NCI-H146 treated with DMSO at 0.1 percent for 48 hours (cell line): ENCODE data around the gene RSPRY1.

Experiments
- DNase-seq: peaks from one replicate; lab custom pipeline; 2025; ENCODE audit not compliant: unreplicated experiment; lab: John Stamatoyannopoulos, UW

RSPRY1 gene

DNA sequence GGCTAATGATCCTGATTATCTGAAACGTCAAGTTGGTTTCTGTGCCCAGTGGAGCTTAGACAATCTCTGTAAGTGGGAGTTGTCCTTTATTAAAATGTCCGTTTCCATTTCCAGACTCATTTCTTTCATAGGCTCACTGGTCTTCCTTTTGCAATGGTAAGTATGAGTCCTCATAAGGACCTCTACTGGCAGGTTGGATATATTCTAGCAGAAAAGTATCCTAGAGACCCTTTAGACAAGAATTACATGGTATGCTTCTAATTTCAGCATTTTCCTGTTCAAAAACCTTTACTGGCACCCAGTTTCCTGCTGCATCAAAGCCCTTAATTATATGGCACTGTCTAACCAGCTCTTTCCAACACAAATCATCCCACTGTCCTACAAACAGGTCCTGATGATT, 30.8 kb downstream of the RSPRY1 start:
- no peak for DNase-seq

DNA sequence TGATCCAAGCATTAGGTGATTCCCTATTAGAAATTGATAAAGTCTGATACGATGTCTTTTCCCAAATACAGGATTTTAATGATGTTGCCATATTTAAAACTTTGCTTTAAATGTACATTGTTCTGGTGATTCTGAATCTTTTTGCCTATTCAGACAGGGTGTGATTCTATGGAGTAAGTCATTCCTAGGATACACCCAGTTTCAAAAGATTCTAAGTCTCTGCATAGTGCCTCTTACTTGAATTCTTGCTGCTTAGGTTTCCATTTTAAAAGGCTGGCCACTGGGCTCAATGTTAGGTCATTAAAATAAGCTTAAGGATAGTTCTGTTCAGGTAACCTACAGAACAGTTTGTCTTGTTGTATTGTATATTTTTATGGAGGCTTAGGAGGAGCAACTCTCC, 36.9 kb downstream of the RSPRY1 start:
- no peak for DNase-seq

DNA sequence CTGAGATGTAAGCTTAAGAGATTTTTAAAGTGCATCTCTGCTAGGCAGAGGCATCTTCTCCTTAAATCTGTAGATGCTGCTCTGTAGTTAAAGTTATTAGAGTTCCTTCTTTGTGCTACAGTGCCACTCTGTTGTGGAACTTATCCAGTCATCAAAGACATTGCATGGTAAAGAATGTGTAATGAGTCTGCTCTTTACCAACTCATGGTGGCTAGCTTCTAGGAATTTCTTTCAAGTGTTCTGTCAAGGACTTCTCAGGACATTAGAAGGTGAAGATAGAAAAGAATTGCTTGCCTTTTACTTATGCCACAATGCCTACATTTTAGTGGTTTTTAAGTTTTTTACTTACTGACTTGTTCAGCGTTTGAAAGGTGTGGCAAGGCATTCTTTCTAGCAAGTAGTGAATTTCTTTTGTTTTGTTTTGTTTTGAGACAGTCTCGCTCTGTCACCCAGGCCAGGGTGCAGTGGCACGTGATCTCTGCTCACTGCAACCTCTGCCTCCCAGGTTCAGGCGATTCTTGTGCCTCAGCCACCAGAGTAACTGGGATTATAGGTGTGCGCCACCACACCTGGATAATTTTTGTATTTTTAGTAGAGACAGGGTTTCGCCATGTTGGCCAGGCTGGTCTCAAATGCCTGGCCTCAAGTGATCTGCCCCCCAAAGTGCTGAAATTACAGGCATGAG, 38.7 kb downstream of the RSPRY1 start:
- no peak for DNase-seq

DNA sequence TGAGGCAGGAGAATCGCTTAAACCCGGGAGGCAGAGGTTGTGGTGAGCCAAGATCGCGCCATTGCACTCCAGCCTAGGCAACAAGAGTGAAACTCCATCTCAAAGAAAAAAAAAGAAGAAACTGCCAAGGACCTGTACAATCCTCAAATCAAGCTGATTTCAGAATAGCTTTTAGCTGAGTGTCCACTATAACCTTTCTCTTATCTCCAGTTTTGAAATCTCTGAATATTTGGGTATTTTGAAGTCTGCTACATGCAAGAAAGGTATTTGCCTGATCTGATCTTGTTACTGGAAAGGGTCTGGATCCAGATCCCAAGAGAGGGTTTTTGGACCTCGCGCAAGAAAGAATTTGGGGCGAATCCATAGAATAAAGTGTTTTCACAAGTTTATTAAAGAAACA, 39.8 kb downstream of the RSPRY1 start:
- no peak for DNase-seq

DNA sequence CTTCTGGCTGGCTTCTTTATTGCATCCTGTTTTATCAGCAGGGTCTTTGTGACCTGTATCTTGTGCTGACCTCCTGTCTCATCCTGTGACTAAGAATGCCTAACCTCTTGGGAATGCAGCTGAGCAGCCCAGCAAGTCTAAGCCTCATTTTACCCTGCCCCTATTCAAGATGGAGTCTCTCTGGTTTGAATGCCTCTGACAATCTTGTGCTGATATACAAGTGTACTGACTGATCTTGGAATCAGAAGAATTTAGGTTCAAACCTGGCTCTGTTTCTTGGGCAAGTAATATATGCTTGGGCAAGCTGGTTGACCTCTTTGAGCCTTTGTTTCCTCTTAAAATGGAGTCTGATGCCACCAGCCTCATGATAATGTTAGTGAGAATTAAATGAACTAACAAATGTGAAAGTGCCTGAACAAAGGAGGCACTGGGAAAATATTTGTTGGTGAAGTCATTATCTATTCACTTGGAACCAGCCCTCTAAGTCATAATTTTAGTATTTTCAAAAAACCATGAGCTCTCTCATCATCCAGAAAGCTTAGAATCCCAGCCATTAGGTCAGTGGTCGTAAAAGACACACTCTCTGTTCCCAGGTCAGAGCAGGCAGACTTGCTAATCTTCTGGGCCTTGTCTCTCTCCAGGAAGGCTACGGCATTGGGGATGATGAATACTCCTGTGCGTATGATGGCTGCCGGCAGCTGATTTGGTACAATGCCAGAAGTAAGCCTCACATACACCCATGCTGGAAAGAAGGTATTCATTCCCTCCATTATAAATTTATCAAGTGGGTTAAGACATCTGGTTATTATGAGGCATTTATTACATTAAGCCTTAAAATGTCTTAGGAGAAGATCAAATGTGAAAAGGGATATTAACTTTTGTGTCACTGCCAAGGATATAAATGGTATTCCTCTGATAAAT, 40.8 kb downstream of the RSPRY1 start:
- DNase-seq = no peak

DNA sequence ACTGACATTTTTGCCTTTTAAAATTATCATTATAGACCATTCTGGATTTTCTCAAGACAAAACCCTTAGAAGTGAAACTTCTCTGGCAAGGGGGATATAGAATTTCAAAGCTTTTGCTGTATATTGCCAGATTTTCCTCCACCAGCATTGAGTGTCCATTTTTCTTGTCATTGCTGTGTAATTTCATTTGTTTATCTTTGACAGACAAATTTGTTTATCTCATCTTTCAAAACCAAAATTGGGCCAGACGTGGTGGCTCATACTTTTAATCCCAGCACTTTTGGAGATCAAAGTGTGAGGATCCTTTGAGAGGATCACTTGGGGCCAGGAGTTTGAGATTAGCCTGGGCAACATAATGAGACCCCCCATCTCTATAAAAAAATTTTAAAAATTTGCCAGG, 43.0 kb downstream of the RSPRY1 start:
- DNase-seq = no peak

DNA sequence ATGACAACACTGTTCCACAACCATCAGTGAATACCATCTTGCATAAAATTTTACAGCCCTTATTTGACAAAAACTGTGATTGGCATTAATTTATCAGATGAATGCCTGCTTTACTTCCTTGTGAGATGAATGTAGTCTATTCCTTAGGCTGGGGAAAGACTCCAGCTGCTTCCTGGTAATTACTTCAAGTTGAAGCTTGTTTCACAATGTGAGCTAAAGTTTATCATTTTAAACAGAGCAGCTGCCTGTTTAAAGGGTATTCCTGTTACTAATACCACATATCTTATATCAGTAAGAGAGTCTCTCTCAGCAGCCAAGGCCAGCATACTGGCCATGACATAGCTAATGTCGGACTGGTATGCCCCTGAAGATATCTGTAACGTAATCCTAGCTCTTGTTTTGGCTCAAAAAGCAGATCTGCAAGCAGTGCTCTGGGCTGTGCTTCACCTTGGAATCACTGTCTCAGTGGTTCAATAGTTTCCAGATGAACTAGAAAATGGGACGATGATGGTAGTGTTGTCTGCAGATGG, 45.8 kb downstream of the RSPRY1 start:
- DNase-seq = no peak

DNA sequence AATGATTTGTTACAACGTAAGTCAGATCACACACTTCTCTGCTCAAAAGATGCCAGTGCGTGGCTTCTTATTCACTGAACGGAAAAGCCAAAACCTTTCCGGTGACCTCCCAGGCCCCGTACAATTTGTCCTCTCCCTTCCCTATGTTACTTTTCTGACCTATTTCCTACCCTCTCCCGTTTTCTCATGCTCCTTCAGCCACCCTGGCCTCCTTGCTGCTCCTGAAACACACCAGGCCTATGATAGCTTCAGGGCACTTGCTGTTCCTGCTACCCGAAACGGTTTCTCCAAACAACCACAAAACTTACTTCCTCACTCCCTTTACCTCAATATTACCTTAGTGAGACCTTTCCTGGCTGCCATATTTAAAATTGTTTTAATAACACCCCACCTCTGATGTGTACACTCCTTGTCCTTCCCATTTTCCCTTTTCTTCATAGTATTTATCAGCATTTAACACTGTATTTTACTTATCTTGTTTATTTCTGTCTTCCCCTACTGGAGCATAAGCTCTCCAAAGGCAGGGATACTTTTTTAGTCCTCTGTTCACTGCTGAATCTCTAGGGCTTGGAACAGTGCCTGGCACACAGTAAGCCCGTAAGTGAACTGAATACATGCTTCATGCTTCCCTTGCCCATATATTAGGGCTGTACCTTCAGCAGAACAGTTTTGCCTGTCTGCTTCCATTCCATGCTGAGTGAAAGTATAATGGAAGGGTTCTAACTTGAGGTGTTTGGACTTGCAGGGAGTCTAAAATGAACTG, 48.0 kb downstream of the RSPRY1 start:
- no peak for DNase-seq

DNA sequence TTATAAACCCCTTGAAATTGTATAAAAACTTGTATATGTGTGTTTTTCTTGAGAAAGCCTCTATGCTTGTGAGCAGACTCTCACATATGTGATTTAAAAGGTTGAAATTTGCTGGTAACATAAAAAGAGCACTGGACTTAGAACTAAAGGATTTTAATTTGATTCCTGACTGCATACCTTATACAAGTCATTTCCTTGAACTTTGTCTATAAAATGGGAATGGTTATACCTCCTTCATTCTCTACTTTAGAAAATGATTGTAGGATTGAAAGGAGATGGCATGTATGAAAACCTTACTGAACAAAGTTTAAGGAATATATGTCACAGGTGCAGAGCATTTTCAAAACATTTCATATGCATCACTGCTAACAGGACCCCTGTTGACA, 48.6 kb downstream of the RSPRY1 start:
- no peak for DNase-seq

DNA sequence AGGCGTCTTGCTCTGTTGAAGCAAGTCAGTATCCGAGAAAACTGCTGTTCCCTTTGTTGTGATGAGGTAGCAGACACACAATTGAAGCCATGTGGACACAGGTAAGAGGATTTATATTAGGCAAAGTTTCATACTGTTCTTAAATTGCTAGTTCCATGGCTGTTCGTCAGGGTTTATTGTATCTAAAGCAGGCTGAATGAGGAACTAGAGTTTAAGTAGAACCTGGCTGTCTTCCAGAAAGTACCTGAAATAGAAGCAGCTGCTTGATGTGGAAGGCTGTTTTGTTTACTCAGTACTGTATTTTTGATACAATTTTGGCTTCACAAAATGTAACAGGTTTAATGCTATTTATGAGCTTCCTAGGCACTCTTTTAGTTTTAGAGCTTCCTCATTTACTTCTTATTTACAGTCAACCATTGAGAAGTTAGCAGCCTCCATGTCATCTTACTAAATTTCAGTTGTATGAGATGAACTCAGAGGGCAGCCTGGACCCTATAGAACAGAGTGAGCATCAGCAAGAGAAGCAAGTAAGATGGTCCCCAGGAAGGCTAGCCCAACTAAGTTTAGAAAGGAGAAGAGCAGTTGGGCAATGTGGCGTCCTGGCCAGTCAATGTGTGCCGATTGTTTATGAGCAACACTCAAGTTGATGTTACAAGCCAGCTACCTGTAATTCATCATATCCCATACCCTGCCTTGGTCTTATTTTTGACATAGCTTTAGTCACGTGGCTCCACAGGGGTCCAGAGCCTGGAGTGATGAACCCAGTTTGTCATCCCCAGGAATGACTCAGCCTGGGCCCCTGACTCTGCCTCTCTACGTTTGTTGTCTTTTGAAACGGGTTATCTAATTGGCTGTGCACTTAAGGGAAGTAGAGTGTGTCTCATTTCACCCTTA, 49.2 kb downstream of the RSPRY1 start:
- DNase-seq = no peak

DNA sequence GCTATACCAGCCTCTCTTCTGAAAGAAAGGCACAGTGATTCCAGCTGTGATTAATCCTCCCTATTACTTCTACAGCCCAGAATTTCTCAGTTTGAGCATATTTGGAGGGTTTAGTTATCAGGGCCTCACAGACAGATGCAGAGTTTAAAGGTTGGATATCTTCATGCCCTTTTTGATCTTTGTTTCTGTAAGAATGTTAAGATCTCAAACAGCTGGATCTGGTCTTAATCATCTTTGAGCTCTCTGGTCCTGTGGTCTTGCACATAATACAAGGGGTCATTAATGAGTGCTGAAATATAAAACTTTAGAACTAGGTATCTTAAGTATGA, 49.9 kb downstream of the RSPRY1 start:
- no peak for DNase-seq

DNA sequence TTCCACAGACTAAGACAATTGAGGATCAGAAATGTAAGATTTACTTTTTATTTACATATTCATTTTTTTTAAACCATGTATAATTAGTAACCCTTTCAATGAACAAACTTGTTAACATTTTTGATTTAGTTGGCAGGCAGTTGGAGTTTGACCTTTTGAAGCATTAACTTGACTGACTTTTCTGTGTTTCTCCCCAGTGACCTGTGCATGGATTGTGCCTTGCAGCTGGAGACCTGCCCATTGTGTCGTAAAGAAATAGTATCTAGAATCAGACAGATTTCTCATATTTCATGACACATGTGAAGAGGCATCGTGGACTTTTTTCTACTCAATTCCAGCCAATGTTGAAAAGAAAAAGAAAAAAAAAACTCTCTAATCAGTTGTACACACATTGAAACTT, 52.6 kb downstream of the RSPRY1 start:
- no peak for DNase-seq

DNA sequence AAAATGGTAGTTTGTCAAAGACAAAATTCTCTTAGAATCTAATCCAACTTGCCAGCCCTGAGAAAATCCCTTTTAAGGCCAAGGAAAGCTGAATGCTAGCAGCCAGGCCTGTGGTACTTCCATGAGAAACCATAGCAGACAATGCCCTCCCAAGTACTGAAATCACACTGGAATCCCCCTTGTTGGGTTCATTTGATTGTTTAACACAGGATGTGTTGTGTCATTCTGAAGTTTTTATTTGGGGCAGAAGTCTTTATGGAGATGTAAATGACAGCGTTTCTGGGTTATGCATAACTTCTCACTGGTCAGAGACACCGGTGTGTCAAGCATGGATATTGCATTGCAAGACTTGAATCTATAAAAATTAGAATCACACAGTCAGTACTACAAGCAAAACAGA, 53.0 kb downstream of the RSPRY1 start:
- no peak for DNase-seq

DNA sequence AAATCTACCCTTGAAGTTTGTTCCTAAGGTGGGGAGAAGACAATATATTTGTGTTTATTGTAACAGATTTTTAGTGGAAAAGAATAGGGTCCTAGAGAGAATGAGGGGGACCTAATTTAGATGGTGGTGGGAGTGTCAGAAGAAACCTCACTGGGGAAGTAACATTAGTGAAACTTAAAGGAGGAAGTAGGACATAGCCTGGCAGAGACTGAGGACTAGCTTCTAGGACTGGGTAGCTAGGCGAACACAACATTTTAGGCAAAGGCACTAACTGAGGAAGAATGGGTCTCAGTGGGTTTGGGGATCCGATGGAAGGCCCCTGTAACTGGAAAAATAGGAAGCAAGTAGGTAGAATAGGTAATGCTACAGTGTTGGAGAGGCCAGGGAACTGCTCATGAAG, 54.7 kb downstream of the RSPRY1 start:
- no peak for DNase-seq

DNA sequence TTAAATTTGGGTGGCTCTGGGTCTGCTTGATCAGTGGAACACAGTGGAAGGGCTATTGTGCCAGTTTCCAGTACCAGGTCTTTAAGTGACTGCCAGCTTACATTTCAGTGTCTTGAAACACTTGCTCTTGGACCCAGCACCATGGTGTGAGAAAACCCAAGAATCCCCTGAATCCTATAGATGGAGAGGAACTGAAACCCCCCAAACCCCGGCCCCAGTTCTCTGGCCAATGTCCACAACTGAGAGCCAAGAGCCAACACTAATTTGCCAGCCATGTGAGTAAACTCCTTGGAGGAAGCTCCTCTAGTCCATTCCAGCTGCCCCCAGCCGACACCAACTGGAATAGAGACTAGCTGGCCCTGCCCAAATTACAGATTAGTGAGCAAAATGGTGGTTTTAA, 56.5 kb downstream of the RSPRY1 start:
- DNase-seq = no peak

DNA sequence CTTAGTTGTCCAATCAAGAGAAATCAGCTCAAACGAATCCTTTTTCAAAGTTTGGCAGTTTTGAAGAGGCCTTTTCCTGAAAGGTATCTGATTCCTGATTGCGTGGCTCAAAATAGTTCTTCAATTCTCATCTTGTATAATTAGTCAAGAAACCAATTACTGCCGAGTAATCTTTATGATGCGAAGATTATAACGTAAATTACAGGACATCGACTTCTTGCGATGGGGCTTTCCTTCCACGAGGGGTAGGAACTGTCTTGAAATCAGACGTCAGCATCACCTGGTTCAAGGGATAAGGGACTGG, 58.3 kb downstream of the RSPRY1 start:
- DNase-seq = no peak

DNA sequence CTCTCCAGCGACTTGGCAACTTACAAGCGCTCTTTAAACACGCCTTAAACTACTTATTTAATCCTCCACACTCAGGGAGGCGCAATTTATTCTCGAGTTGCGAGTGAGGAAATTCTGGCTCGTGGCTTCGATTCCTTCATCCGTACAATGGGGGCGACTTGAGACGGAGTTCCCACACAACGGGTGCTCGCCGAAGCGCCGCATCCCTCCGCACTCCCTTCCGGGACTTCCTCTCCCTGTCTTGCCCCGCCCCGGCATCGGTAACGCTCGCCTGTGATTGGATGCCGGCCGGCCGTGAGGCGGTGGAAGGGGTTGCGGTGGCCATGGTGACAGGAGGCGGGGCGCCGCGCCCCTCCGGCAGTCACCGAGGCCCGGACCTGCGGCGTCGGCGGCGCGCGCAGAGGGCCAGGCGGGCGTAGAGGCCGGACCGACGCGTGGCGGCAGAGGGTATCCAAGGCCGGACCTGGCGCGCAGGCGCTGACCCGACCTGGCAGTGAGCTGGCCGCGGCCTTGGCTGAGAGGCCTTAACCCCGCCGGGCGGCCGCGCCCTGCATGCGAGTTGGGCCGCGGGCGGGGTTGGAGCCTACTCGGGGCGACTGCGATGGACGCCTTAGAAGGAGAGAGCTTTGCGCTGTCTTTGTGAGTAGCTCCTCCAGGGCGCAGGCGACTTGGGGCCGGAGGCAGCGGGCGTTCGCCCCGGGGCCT, 58.8 kb downstream of the RSPRY1 start, which contains the start of gene ARL2BP:
Gene ARL2BP (plus strand): TSS at position 493 of the 705 bp plus-strand sequence. CDS start 109 bp downstream, at position 602.
- DNase-seq = peak; percentile 80

DNA sequence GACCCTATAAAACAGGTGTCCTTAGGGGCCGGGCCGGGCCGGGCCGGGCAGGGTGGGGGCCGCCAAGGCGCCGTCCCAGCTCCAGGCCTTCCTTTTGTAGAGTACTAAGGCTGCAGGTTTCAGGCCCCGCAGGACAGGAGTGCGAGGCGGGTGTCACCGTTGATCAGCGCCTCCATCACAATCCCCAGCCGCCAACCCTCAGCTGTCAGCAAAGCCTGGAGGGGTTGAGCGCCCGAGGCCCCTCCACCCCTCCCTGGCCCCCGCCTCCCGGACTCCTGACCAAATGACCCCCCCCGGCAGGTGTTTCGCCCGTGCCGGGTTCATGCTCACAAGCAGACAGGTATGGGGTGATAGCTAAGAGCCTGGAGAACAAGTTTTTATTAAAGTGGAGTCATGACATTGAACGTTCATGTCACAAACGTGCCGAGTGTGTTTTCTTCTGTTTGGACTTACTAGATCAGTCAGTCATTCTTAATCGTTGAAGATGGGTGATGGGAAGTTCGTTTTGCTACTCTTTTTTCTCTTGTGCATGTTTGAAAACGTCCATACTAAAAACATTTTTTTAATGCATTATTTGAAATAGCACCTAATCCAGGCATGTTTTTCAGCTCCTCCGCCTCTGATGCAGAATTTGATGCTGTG, 59.5 kb downstream of the RSPRY1 start:
- peak; percentile 24 for DNase-seq

DNA sequence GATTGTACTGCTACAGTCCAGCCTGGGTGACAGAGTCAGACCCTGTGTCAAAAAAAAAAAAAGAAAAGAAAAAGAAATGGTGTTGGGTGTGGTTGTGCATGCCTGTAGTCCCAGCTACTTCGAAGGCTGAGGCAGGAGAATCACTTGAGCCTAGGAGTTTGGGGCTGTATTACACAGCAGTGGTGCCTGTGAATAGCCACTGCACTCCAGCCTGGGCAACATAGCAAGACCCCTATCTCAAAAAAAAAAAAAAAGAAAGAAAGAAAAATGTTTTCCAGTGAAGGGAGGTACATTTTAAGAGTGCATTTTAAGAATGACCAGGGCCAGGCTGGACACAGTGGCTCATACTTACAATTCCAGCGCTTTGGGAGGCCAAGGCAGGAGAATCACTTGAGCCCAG, 65.2 kb downstream of the RSPRY1 start:
- DNase-seq = no peak
